HEK293 (cell line): ENCODE data around the gene ASAP2.
A peak's percentile ranks its signal among the peaks of the same experiment; 100 is the strongest.

Source experiments
- CTCF ChIA-PET: fragments of 350-600 bp; formaldehyde crosslinking; extraction: SDS; loops from one replicate; lab custom pipeline; 2021; ENCODE audit warnings: antibody characterized with exemption; lab: Yijun Ruan, JAX
- POLR2A ChIA-PET: fragments of 300-600 bp; formaldehyde crosslinking; extraction: SDS; loops from one replicate; lab custom pipeline; 2020; ENCODE audit warnings: antibody characterized with exemption, inconsistent platforms; lab: Yijun Ruan, JAX
- H3K27ac ChIP-seq: fragments of 200-500 bp; sonication (Bioruptor generic); 2 replicates; pipeline ENCODE4 v1.5.1; 2014; ENCODE audit warnings: low read depth, low read length, control low read depth, inconsistent platforms; ENCODE audit errors: extremely low read depth
- H3K36me3 ChIP-seq, 2 experiments: fragments of 200-500 bp in 1 of 2; sonication (Bioruptor generic) in 1 of 2; 1 replicate in 1 of 2; 2 replicates in 1 of 2; pipeline ENCODE4 v1.5.1; 2014 to 2017; ENCODE audit warnings: inconsistent platforms in 2 of 2, low read length in 2 of 2; ENCODE audit not compliant: control insufficient read depth in 2 of 2, insufficient read depth in 1 of 2
- H3K4me1 ChIP-seq: fragments of 200-500 bp; sonication (Bioruptor generic); 2 replicates; pipeline ENCODE4 v1.5.1; 2014; ENCODE audit warnings: mild to moderate bottlenecking, low read length, inconsistent platforms; ENCODE audit not compliant: control insufficient read depth, insufficient read depth
- H3K4me3 ChIP-seq: 2 replicates; pipeline ENCODE4 v1.5.1; 2011; ENCODE audit warnings: low read depth, mild to moderate bottlenecking, control low read depth, low read length, moderate library complexity
- H3K9me3 ChIP-seq: fragments of 200-500 bp; sonication (Bioruptor generic); 2 replicates; pipeline ENCODE4 v1.5.1; 2014; ENCODE audit warnings: low read depth, low read length, inconsistent platforms; ENCODE audit not compliant: control insufficient read depth, insufficient read depth
- ATF2 ChIP-seq: fragments of 450-650 bp; formaldehyde crosslinking; IDR thresholded peaks from 2 replicates; pipeline ENCODE4 v1.5.1; 2016; ENCODE audit warnings: missing biosample characterization, missing genetic modification characterization, low read depth
- BCL11A ChIP-seq: fragments of 450-650 bp; formaldehyde crosslinking; IDR thresholded peaks from 2 replicates; pipeline ENCODE4 v1.5.1; 2016; ENCODE audit warnings: low read depth, missing biosample characterization, missing genetic modification characterization
- GLI2 ChIP-seq: fragments of 450-650 bp; formaldehyde crosslinking; IDR thresholded peaks from 2 replicates; pipeline ENCODE4; 2017; ENCODE audit warnings: missing biosample characterization, missing genetic modification characterization, low read depth, borderline replicate concordance
- YY2 ChIP-seq: fragments of 450-650 bp; formaldehyde crosslinking; IDR thresholded peaks from 2 replicates; pipeline ENCODE4 v1.5.1; 2016; ENCODE audit warnings: missing biosample characterization, missing genetic modification characterization
- ZBTB11 ChIP-seq: fragments of 450-650 bp; formaldehyde crosslinking; conservative IDR thresholded peaks from 2 replicates; pipeline ENCODE4 v1.5.1; 2016; ENCODE audit warnings: low read depth, missing biosample characterization, missing genetic modification characterization
- ZBTB21 ChIP-seq: fragments of 450-650 bp; formaldehyde crosslinking; IDR thresholded peaks from 2 replicates; pipeline ENCODE4 v1.5.1; 2017; ENCODE audit warnings: missing biosample characterization, missing genetic modification characterization
- ZBTB8A ChIP-seq: fragments of 450-650 bp; formaldehyde crosslinking; IDR thresholded peaks from 2 replicates; pipeline ENCODE4 v1.5.1; 2016; ENCODE audit warnings: missing biosample characterization, missing genetic modification characterization
- ZNF138 ChIP-seq: fragments of 450-650 bp; formaldehyde crosslinking; IDR thresholded peaks from 2 replicates; pipeline ENCODE4 v1.5.1; 2016; ENCODE audit warnings: missing biosample characterization, missing genetic modification characterization, borderline replicate concordance
- ZNF146 ChIP-seq: fragments of 450-650 bp; formaldehyde crosslinking; IDR thresholded peaks from 2 replicates; pipeline ENCODE4 v1.5.1; 2016; ENCODE audit warnings: missing biosample characterization, missing genetic modification characterization
- ZNF16 ChIP-seq: fragments of 450-650 bp; formaldehyde crosslinking; IDR thresholded peaks from 2 replicates; pipeline ENCODE4 v1.5.1; 2016; ENCODE audit warnings: low read depth, missing biosample characterization, missing genetic modification characterization
- ZNF311 ChIP-seq: fragments of 450-650 bp; formaldehyde crosslinking; IDR thresholded peaks from 2 replicates; pipeline ENCODE4 v1.5.1; 2017; ENCODE audit warnings: missing biosample characterization, missing genetic modification characterization, borderline replicate concordance
- ZNF350 ChIP-seq: fragments of 450-650 bp; formaldehyde crosslinking; IDR thresholded peaks from 2 replicates; pipeline ENCODE4 v1.5.0; 2017; ENCODE audit warnings: missing biosample characterization, mild to moderate bottlenecking, missing genetic modification characterization
- ZNF513 ChIP-seq: fragments of 450-650 bp; IDR thresholded peaks from 2 replicates; pipeline ENCODE4 v1.5.1; 2018; ENCODE audit warnings: missing biosample characterization, missing genetic modification characterization
- ZNF555 ChIP-seq: fragments of 450-650 bp; formaldehyde crosslinking; conservative IDR thresholded peaks from 2 replicates; pipeline ENCODE4 v1.5.1; 2017; ENCODE audit warnings: missing biosample characterization, mild to moderate bottlenecking, missing genetic modification characterization, inconsistent platforms
- ZNF629 ChIP-seq: fragments of 450-650 bp; formaldehyde crosslinking; IDR thresholded peaks from 2 replicates; pipeline ENCODE4 v1.5.1; 2017; ENCODE audit warnings: missing biosample characterization, missing genetic modification characterization
- ZNF670 ChIP-seq: fragments of 450-650 bp; formaldehyde crosslinking; IDR thresholded peaks from 2 replicates; pipeline ENCODE4 v1.5.1; 2016; ENCODE audit warnings: missing biosample characterization, missing genetic modification characterization, low read depth

Gene ASAP2

GRCh38 chr2:9192712-9193111 lies 13.9 kb upstream of the ASAP2 start:
- H3K9me3 ChIP-seq, result no peaks in the 10 kb centered on the region
- TF ChIP-seq GLI2 (no peak), BCL11A (tag by site-specific recombination) (no peak), ZNF513 (tag by site-specific recombination) (no peak), ZBTB8A (tag by site-specific recombination) (no peak), ZNF146 (no peak), ZNF16 (tag by site-specific recombination) (no peak), YY2 (tag by site-specific recombination) (no peak)
- TF ChIP-seq, all 188 proteins: peak for 0
- Histone ChIP-seq H3K36me3 (no peaks in the 10 kb centered on the region), H3K4me1 (no peaks in the 10 kb centered on the region; the same call in 1 of the 2 replicates), H3K4me3 (no peak overlapping the region), H3K27ac (no peak overlapping the region)
- CTCF ChIA-PET, result interaction anchor here (0.7 to 1.2 kb wide), 3 partner anchors 10 to 357 kb away, joined by 3 read pairs; no protein-coding TSS in a partner anchor
- POLR2A ChIA-PET, result interaction anchor here (1.2 kb wide), 1 partner anchor 37 kb away, joined by 3 read pairs; no protein-coding TSS in a partner anchor

- ChIA-PET CTCF (interaction anchor here (1.4 kb wide), 1 partner anchor 15 kb away, joined by 3 read pairs; no protein-coding TSS in a partner anchor), POLR2A (interaction anchor here (0.6 kb wide), 1 partner anchor 173 kb away, joined by 3 read pairs; no protein-coding TSS in a partner anchor)
- no peak overlapping the region for H3K27ac ChIP-seq
- no peaks in the 10 kb centered on the region for H3K9me3 ChIP-seq
- no peaks in the 10 kb centered on the region for H3K4me1 ChIP-seq
- no peak overlapping the region for H3K4me3 ChIP-seq
- no peaks in the 10 kb centered on the region for H3K36me3 ChIP-seq
- TF ChIP-seq ZNF146 (peak; percentile 53), ZNF555 (no peak), ZBTB11 (tag by site-specific recombination) (no peak)
Measured at GRCh38 chr2:9194352-9194751, 12.3 kb upstream of the ASAP2 start.

GRCh38 chr2:9196637-9197036 lies 10.0 kb upstream of the ASAP2 start:
- ChIA-PET CTCF (no interaction called here), POLR2A (no interaction called here)
- Histone ChIP-seq H3K27ac (no peak overlapping the region), H3K36me3 (no peaks in the 10 kb centered on the region), H3K4me3 (no peak overlapping the region), H3K9me3 (no peaks in the 10 kb centered on the region), H3K4me1 (no peaks in the 10 kb centered on the region)
- TF ChIP-seq ZNF629 (tag by site-specific recombination) (0 out of 2 replicates have a peak, but pooled peaks have one; percentile 31), ZNF138 (tag by site-specific recombination) (no peak), ZNF670 (tag by site-specific recombination) (no peak), ZNF350 (tag by site-specific recombination) (no peak), ZBTB21 (peak; percentile 40; the same call in 1 of the 2 replicates), ZNF311 (tag by site-specific recombination) (no peak), ATF2 (peak; percentile 54; the same call in 1 of the 2 replicates)
